SK-N-MC (cell line): ENCODE measurements around the gene KAT8.

ENCODE experiments used
- EZH2 ChIP-seq: fragments of 200-600 bp; sonication (generic); IDR thresholded peaks from one replicate; pipeline ENCODE4 v1.6.1; 2017; ENCODE audit warnings: antibody characterized with exemption
- POLR2AphosphoS5 ChIP-seq: IDR thresholded peaks from 2 replicates; pipeline ENCODE4 v1.6.1; 2012; ENCODE audit warnings: mild to moderate bottlenecking, low read depth, low read length, borderline replicate concordance

GRCh38 chr16:31179219-31179746, 61.8 kb downstream of the KAT8 start:
- no peak for TF ChIP-seq POLR2AphosphoS5
- no peak for TF ChIP-seq EZH2
